GM20000 (cell line): ENCODE data around the gene KLK1.

ENCODE experiments used
- DNase-seq: peaks from one replicate; pipeline ENCODE4 v3.0.0; 2012; ENCODE audit warnings: low spot score
- TF ChIP-seq, protein P1 (sequence below): IDR thresholded peaks from 2 replicates; pipeline ENCODE4 v1.5.1; 2012; ENCODE audit warnings: mild to moderate bottlenecking, control low read depth; ENCODE audit errors: extremely low read depth, missing control alignments

KLK1 gene

DNA sequence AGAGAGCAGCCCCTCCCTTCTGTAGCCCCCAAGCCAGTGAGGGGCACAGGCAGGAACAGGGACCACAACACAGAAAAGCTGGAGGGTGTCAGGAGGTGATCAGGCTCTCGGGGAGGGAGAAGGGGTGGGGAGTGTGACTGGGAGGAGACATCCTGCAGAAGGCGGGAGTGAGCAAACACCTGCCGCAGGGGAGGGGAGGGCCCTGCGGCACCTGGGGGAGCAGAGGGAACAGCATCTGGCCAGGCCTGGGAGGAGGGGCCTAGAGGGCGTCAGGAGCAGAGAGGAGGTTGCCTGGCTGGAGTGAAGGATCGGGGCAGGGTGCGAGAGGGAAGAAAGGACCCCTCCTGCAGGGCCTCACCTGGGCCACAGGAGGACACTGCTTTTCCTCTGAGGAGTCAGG is 35.3 kb upstream of the KLK1 start:
- TF ChIP-seq, protein P1, sequence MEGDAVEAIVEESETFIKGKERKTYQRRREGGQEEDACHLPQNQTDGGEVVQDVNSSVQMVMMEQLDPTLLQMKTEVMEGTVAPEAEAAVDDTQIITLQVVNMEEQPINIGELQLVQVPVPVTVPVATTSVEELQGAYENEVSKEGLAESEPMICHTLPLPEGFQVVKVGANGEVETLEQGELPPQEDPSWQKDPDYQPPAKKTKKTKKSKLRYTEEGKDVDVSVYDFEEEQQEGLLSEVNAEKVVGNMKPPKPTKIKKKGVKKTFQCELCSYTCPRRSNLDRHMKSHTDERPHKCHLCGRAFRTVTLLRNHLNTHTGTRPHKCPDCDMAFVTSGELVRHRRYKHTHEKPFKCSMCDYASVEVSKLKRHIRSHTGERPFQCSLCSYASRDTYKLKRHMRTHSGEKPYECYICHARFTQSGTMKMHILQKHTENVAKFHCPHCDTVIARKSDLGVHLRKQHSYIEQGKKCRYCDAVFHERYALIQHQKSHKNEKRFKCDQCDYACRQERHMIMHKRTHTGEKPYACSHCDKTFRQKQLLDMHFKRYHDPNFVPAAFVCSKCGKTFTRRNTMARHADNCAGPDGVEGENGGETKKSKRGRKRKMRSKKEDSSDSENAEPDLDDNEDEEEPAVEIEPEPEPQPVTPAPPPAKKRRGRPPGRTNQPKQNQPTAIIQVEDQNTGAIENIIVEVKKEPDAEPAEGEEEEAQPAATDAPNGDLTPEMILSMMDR: no peak
- no peak for DNase-seq

DNA sequence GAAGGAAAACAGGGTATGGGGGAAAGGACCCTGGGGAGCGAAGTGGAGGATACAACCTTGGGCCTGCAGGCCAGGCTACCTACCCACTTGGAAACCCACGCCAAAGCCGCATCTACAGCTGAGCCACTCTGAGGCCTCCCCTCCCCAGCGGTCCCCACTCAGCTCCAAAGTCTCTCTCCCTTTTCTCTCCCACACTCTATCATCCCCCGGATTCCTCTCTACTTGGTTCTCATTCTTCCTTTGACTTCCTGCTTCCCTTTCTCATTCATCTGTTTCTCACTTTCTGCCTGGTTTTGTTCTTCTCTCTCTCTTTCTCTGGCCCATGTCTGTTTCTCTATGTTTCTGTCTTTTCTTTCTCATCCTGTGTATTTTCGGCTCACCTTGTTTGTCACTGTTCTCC is 33.8 kb upstream of the KLK1 start:
- TF ChIP-seq, protein P1: no peak
- no peak for DNase-seq

DNA sequence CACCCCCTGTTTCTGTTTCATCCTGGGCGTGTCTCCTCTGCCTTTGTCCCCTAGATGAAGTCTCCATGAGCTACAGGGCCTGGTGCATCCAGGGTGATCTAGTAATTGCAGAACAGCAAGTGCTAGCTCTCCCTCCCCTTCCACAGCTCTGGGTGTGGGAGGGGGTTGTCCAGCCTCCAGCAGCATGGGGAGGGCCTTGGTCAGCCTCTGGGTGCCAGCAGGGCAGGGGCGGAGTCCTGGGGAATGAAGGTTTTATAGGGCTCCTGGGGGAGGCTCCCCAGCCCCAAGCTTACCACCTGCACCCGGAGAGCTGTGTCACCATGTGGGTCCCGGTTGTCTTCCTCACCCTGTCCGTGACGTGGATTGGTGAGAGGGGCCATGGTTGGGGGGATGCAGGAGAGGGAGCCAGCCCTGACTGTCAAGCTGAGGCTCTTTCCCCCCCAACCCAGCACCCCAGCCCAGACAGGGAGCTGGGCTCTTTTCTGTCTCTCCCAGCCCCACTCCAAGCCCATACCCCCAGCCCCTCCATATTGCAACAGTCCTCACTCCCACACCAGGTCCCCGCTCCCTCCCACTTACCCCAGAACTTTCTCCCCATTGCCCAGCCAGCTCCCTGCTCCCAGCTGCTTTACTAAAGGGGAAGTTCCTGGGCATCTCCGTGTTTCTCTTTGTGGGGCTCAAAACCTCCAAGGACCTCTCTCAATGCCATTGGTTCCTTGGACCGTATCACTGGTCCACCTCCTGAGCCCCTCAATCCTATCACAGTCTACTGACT is 31.2 kb upstream of the KLK1 start, which contains the start of gene KLK3:
TSS of gene KLK3 (plus strand) at position 280 of the 775 bp plus-strand sequence. CDS start at position 321, 41 bp downstream.
- DNase-seq: no peak
- TF ChIP-seq, protein P1: no peak

DNA sequence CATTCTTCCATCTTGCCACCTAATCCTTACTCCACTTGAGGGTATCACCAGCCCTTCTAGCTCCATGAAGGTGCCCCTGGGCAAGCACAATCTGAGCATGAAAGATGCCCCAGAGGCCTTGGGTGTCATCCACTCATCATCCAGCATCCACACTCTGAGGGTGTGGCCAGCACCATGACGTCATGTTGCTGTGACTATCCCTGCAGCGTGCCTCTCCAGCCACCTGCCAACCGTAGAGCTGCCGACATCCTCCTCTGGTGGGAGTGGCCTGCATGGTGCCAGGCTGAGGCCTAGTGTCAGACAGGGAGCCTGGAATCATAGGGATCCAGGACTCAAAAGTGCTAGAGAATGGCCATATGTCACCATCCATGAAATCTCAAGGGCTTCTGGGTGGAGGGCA is 28.0 kb upstream of the KLK1 start:
- DNase-seq: no peak
- TF ChIP-seq, protein P1: no peak

DNA sequence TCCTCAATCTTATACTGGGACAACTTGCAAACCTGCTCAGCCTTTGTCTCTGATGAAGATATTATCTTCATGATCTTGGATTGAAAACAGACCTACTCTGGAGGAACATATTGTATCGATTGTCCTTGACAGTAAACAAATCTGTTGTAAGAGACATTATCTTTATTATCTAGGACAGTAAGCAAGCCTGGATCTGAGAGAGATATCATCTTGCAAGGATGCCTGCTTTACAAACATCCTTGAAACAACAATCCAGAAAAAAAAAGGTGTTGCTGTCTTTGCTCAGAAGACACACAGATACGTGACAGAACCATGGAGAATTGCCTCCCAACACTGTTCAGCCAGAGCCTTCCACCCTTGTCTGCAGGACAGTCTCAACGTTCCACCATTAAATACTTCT is 27.2 kb upstream of the KLK1 start:
- no peak for DNase-seq
- TF ChIP-seq, protein P1: no peak

DNA sequence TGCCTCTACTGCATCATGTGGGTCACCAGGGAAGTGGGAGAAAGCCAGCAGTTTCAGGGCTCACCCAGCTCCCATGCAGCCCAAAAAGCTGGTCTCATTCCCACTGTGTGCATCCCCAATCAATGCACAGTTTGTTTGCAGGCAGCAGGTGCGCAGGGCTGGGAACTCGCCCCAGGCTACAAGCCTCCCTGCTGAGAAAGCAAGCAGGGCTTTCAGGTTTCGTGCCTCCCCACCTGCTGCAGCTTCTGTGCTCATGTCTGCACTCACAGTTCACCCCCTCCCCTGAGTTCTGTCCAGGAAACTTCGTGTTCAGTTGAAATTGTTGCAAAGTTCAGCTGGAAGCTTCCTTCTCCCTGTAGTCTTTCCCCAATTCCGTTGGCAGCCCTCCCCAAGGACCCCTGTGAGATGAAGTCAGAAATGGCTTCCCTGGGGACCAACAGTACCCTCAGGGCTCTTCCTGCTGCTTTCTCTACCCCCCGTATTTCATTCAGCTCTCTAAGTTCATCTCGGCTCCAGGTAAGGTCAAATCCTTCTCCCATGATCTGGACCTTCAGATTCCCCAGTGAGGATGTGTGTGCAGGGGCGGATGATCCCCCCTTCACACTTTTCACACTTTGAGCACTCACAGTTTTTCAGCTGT is 20.8 kb upstream of the KLK1 start:
- no peak for DNase-seq
- TF ChIP-seq, protein P1: no peak

DNA sequence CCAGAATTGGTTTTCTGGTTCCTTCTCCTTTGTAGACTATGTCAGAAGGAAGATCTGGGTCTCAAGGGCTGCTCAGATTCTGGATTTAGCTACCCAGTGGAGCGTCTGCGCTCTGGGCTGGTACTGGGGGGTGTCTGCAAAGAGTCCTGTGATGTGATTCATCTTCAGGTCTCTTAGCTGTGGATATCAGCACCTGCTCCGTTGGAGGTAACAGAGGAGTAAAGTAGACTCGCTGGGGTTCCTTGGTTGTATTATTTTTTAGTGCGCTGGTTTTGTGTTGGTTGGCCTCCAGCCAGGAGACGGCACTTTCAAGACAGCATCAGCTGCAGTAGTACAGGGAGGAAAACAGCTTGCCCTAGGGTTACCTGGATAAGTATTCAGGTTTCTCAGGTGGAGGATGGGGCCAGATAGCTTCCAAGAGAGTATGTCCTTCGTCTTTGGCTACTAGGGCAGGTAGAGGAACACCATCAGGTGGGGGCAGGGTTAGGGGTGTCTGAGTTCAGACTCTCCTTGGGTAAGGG is 20.2 kb upstream of the KLK1 start:
- DNase-seq: no peak
- TF ChIP-seq, protein P1: no peak
